Keratinocyte (primary cell): ENCODE measurements around the gene CNNM3.

Experiments used
- EZH2 ChIP-seq: IDR thresholded peaks from one replicate; pipeline ENCODE4 v1.6.1; 2012; ENCODE audit warnings: inconsistent platforms, mild to moderate bottlenecking, low read length, moderate library complexity
- TF ChIP-seq, protein P1 (sequence below), 3 experiments: IDR thresholded peaks in 1 of 3; conservative IDR thresholded peaks in 1 of 3; optimal IDR thresholded peaks in 1 of 3; 2 replicates in 2 of 3; 3 replicates in 1 of 3; pipeline versions ENCODE3 to v1.5.1; 2011; ENCODE audit warnings: low read length in 3 of 3, mild to moderate bottlenecking in 3 of 3, moderate library complexity in 2 of 3, control low read depth in 1 of 3, inconsistent platforms in 1 of 3; ENCODE audit not compliant: insufficient read depth in 2 of 3; ENCODE audit errors: extremely low read depth in 1 of 3

DNA sequence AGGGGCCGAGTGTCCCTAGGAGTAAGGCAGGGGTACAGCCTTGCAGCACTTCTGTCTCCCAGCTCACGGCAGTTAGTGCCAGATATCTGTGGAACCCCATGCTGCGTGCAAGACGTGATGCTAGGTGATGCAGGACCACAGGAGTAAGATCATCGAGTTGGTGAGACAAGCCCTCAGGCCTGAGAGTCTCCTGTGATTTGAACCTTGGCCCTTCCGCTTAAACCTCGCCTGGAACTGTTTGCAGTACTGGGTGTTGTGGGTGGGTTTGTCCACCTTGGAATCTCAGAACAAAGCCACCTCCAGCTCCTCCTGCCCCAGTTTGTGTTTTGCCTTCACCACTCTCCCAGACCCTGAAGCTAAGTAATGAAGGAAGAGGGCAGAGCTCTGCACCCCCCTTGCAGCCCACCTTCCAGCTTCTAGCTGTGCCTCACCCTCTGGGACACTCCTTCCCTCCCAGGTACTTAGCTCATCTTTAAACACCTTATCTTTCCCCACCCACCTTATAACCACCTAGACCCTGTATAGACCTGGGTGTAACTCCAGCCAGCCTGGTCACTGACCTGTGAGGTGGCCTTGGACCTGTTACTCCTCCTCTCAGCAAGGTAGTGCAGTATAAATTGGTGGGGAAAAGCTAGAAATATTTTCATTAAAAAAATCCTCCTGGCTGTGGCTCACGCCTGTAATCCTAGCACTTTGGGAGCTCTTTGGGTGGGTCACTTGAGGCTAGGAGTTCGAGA is 48.8 kb upstream of the CNNM3 start:
- TF ChIP-seq, protein P1, sequence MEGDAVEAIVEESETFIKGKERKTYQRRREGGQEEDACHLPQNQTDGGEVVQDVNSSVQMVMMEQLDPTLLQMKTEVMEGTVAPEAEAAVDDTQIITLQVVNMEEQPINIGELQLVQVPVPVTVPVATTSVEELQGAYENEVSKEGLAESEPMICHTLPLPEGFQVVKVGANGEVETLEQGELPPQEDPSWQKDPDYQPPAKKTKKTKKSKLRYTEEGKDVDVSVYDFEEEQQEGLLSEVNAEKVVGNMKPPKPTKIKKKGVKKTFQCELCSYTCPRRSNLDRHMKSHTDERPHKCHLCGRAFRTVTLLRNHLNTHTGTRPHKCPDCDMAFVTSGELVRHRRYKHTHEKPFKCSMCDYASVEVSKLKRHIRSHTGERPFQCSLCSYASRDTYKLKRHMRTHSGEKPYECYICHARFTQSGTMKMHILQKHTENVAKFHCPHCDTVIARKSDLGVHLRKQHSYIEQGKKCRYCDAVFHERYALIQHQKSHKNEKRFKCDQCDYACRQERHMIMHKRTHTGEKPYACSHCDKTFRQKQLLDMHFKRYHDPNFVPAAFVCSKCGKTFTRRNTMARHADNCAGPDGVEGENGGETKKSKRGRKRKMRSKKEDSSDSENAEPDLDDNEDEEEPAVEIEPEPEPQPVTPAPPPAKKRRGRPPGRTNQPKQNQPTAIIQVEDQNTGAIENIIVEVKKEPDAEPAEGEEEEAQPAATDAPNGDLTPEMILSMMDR (optimal IDR thresholded peaks at IDR 0.05 in 1 of 3, IDR thresholded peaks at IDR 0.05 in 1 of 3, conservative IDR thresholded peaks at IDR 0.05 in 1 of 3; ENCODE audit: extremely low read depth in 1 of 3, insufficient read depth in 2 of 3, low read length in 3 of 3): no peak
- no peak for TF ChIP-seq EZH2
